ENCODE data around the gene C13orf46. TPM values are rescaled to one million over a fixed set of nuclear protein-coding genes. Genes with fewer than 3 reads are reported as not detected.

Gene C13orf46
- total and polyA plus RNA-seq, 10 of the 15 experiments (the other 5 are each of a cell fraction or from before 2014, with no cell fraction given) = 0.01 to 0.18 (median 0.09) TPM; not detected in 6

- TF ChIP-seq EZH2 (IDR thresholded peaks at IDR 0.05; ENCODE audit: borderline replicate concordance, control insufficient read depth, low read depth, low read length) = no peak
- peak; percentile 83 for TF ChIP-seq BCL11A (IDR thresholded peaks at IDR 0.05; ENCODE audit: low read depth, low read length)
- 0 out of 2 replicates have a peak, but pooled peaks have one; percentile 55 for TF ChIP-seq MLLT1 (IDR thresholded peaks at IDR 0.05)
- TF ChIP-seq CHD2 (IDR thresholded peaks at IDR 0.05; ENCODE audit: borderline replicate concordance, low read depth, low read length) = no peak
- TF ChIP-seq CREM (IDR thresholded peaks at IDR 0.05; ENCODE audit: low read depth) = peak; percentile 80
- TF ChIP-seq ATF7 (IDR thresholded peaks at IDR 0.05; ENCODE audit: low read depth) = peak; percentile 55
- 0 out of 2 replicates have a peak, but pooled peaks have one; percentile 59 for TF ChIP-seq GATAD2B (conservative IDR thresholded peaks at IDR 0.05; ENCODE audit: low read depth)
- TF ChIP-seq TAF1 (IDR thresholded peaks at IDR 0.05; ENCODE audit: borderline replicate concordance, low read depth, low read length) = no peak
- TF ChIP-seq SKIL (IDR thresholded peaks at IDR 0.05; ENCODE audit: low read depth, poor library complexity, severe bottlenecking) = peak; percentile 96
- TF ChIP-seq FOXM1 (IDR thresholded peaks at IDR 0.05; ENCODE audit: low read depth, low read length) = peak; percentile 73
- peak; percentile 31; the same call in 1 of the 2 replicates for TF ChIP-seq TCF12 (IDR thresholded peaks at IDR 0.05; ENCODE audit: low read depth, low read length)
- peak; percentile 37; the same call in 1 of the 2 replicates for TF ChIP-seq NR2F1 (conservative IDR thresholded peaks at IDR 0.05)
- TF ChIP-seq ZNF274 (IDR thresholded peaks at IDR 0.05; ENCODE audit: insufficient read depth, insufficient read length) = no peak
- peak; percentile 96 for TF ChIP-seq CBFB (IDR thresholded peaks at IDR 0.05; ENCODE audit: low read depth)
- TF ChIP-seq PAX5 (IDR thresholded peaks at IDR 0.05; ENCODE audit: borderline replicate concordance, low read depth, low read length) = peak; percentile 88; the same call in 1 of the 2 replicates
- no peak for TF ChIP-seq ESRRA (IDR thresholded peaks at IDR 0.05; ENCODE audit: low read length)
- TF ChIP-seq FOXK2 (IDR thresholded peaks at IDR 0.05) = no peak
- no peak for TF ChIP-seq BACH1 (IDR thresholded peaks at IDR 0.05; ENCODE audit: borderline replicate concordance)
- TF ChIP-seq EP300 (IDR thresholded peaks at IDR 0.05; ENCODE audit: borderline replicate concordance in 1 of 2, control insufficient read depth in 1 of 2, low read depth in 2 of 2, low read length in 2 of 2) = 0 out of 4 replicates have a peak, but pooled peaks of 1 of the 2 experiments have one; percentile 20
- TF ChIP-seq, protein P1, sequence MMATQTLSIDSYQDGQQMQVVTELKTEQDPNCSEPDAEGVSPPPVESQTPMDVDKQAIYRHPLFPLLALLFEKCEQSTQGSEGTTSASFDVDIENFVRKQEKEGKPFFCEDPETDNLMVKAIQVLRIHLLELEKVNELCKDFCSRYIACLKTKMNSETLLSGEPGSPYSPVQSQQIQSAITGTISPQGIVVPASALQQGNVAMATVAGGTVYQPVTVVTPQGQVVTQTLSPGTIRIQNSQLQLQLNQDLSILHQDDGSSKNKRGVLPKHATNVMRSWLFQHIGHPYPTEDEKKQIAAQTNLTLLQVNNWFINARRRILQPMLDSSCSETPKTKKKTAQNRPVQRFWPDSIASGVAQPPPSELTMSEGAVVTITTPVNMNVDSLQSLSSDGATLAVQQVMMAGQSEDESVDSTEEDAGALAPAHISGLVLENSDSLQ (IDR thresholded peaks at IDR 0.05) = peak; percentile 66
- TF ChIP-seq, protein P2, sequence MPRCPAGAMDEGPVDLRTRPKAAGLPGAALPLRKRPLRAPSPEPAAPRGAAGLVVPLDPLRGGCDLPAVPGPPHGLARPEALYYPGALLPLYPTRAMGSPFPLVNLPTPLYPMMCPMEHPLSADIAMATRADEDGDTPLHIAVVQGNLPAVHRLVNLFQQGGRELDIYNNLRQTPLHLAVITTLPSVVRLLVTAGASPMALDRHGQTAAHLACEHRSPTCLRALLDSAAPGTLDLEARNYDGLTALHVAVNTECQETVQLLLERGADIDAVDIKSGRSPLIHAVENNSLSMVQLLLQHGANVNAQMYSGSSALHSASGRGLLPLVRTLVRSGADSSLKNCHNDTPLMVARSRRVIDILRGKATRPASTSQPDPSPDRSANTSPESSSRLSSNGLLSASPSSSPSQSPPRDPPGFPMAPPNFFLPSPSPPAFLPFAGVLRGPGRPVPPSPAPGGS (IDR thresholded peaks at IDR 0.05; ENCODE audit: borderline replicate concordance, insufficient read depth, low read depth, low read length, poor library complexity, severe bottlenecking) = peak; percentile 44
Measured at GRCh38 chr13:113930671-113931637, 42.9 kb downstream of the C13orf46 start (continued).
